ENCODE data around the gene CORO7. TPM values are rescaled to one million over a fixed set of nuclear protein-coding genes. Genes with fewer than 3 reads are reported as not detected.

The CORO7 gene
- total RNA-seq, 1 experiment from 2014 or later, result 42.1 TPM

DNA sequence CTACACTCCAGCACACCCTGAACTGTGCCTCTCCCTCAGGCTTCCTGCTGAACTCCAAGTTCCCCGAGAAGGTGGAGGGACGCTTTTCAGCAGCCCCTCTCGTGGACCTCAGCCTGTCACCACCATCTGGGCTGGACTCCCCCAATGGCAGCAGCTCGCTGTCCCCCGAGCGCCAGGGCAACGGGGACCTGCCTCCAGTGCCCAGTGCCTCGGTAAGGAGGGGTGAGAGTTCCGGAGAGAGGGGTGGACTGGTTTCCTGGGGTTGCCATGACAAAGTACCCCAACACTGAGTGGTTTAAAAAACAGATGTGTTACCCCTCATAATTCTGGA lies 83.1 kb downstream of the CORO7 start:
- ChIA-PET CTCF (interaction anchor here (0.6 kb wide), 1 partner anchor 171 kb away, joined by 4 read pairs; no protein-coding TSS in a partner anchor), POLR2A (ENCODE audit: unreplicated experiment) (no interaction called here)
- intact Hi-C loops (cut with micrococcal nuclease; ENCODE audit: unreplicated experiment), result no loop called here
- Histone ChIP-seq H3K9me3 (ENCODE audit: insufficient read depth, low read depth) (no peaks in the 10 kb centered on the region), H3K27ac (no peak overlapping the region), H3K4me2 (no peak overlapping the region), H3K27me3 (ENCODE audit: insufficient read depth, low read depth) (no peaks in the 10 kb centered on the region), H3F3A (ENCODE audit: insufficient read depth, low read depth) (peaks cover 14% of the 10 kb centered on the region; the same call in 1 of the 2 replicates), H3K79me2 (ENCODE audit: low read depth) (no peaks in the 10 kb centered on the region), H4K20me1 (ENCODE audit: insufficient read depth) (peaks cover 24% of the 10 kb centered on the region), H2AFZ (no peak overlapping the region), H3K9me2 (ENCODE audit: insufficient read depth) (no peaks in the 10 kb centered on the region), H3K4me1 (replicated peaks; ENCODE audit: insufficient read depth) (no peaks in the 10 kb centered on the region), H3K4me3 (no peak overlapping the region), H3K36me3 (ENCODE audit: low read depth) (no peaks in the 10 kb centered on the region)
- BruUV-seq (replicated peaks), result no TSS peak
- no peak for DNase-seq
- no peak for TF ChIP-seq EZH2 (IDR thresholded peaks at IDR 0.05; ENCODE audit: low read depth)
- TF ChIP-seq, protein P1, sequence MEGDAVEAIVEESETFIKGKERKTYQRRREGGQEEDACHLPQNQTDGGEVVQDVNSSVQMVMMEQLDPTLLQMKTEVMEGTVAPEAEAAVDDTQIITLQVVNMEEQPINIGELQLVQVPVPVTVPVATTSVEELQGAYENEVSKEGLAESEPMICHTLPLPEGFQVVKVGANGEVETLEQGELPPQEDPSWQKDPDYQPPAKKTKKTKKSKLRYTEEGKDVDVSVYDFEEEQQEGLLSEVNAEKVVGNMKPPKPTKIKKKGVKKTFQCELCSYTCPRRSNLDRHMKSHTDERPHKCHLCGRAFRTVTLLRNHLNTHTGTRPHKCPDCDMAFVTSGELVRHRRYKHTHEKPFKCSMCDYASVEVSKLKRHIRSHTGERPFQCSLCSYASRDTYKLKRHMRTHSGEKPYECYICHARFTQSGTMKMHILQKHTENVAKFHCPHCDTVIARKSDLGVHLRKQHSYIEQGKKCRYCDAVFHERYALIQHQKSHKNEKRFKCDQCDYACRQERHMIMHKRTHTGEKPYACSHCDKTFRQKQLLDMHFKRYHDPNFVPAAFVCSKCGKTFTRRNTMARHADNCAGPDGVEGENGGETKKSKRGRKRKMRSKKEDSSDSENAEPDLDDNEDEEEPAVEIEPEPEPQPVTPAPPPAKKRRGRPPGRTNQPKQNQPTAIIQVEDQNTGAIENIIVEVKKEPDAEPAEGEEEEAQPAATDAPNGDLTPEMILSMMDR (conservative IDR thresholded peaks at IDR 0.05), result no peak

DNA sequence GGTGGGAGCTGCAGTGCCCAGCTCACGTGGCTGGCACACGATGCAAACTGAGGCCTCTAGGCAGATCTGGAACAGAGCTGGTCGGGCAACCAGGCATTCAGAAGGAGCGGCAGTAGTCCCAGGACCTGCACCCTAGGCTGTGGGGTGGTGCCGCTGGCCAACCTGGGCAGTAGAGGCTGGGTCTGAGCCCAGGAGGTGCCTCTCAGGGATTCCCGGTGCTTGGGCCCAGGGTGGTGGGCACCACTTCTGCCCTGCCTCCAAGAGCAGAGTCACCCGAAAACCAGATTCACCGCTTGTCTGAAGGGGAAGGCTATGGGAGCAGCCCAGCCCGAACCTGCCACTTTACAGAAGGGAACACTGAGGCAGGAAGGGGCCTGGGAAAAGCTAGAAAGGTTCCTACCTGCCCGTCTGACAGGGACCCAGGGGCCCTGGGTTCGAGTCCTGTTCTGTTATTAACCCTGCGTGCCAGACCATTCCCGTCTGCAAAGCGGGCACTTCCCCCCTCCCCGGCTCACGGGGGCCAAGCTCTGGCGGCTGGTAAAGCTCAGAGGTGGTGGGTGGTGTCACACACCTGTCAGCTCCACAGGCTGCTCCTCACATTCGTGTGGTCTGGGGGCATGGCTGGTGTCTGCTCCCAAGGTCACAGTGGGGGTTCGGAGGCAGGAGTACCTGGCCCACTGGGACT lies 83.6 kb downstream of the CORO7 start:
- intact Hi-C loops (cut with micrococcal nuclease; ENCODE audit: unreplicated experiment), result no loop called here
- Histone ChIP-seq H3K27ac (no peak overlapping the region), H2AFZ (no peak overlapping the region)

DNA sequence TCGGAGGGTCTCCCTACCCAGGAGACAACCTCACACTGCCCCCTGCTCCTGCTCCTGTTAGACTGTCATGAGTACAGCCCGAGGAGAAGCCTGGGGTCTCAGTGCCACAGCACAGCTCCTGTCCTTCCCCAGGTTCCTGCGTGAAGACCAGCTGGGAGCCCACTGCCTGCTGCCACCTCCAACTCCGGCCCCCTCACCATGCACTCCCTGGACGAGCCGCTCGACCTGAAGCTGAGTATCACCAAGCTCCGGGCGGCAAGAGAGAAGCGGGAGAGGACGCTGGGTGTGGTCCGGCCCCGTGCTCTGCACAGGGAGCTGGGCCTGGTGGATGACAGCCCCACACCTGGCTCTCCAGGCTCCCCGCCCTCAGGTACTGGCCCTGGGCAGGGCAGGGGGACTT lies 84.3 kb downstream of the CORO7 start:
- intact Hi-C loops (cut with micrococcal nuclease; ENCODE audit: unreplicated experiment), result no loop called here
- Histone ChIP-seq H3K9me3 (ENCODE audit: insufficient read depth, low read depth) (no peaks in the 10 kb centered on the region), H3K79me2 (ENCODE audit: low read depth) (no peaks in the 10 kb centered on the region), H3K27me3 (ENCODE audit: insufficient read depth, low read depth) (no peaks in the 10 kb centered on the region), H3K4me1 (replicated peaks; ENCODE audit: insufficient read depth) (no peaks in the 10 kb centered on the region), H2AFZ (no peak overlapping the region), H3K4me2 (no peak overlapping the region), H3K27ac (no peak overlapping the region), H3K36me3 (ENCODE audit: low read depth) (no peaks in the 10 kb centered on the region), H4K20me1 (ENCODE audit: insufficient read depth) (peaks cover 24% of the 10 kb centered on the region), H3K9me2 (ENCODE audit: insufficient read depth) (no peaks in the 10 kb centered on the region), H3K4me3 (no peak overlapping the region), H3F3A (ENCODE audit: insufficient read depth, low read depth) (peaks cover 14% of the 10 kb centered on the region; the same call in 1 of the 2 replicates)
- no peak for DNase-seq
- ChIA-PET CTCF (no interaction called here), POLR2A (ENCODE audit: unreplicated experiment) (no interaction called here)
- no TSS peak for BruUV-seq (replicated peaks)
- TF ChIP-seq, protein P1 (conservative IDR thresholded peaks at IDR 0.05), result no peak
- no peak for TF ChIP-seq EZH2 (IDR thresholded peaks at IDR 0.05; ENCODE audit: low read depth)

More for the DNA sequence above, 83.6 kb downstream of the CORO7 start:
- H3F3A ChIP-seq (ENCODE audit: insufficient read depth, low read depth), result peaks cover 14% of the 10 kb centered on the region; the same call in 1 of the 2 replicates
- no peak for TF ChIP-seq EZH2 (IDR thresholded peaks at IDR 0.05; ENCODE audit: low read depth)
- TF ChIP-seq, protein P1 (conservative IDR thresholded peaks at IDR 0.05), result no peak
- POLR2A ChIA-PET (ENCODE audit: unreplicated experiment), result no interaction called here
- no peak for DNase-seq
- H3K4me2 ChIP-seq, result no peak overlapping the region
- no peaks in the 10 kb centered on the region for H3K9me3 ChIP-seq (ENCODE audit: insufficient read depth, low read depth)
- CTCF ChIA-PET, result interaction anchor here (0.6 kb wide), 1 partner anchor 171 kb away, joined by 4 read pairs; no protein-coding TSS in a partner anchor
- no peaks in the 10 kb centered on the region for H3K27me3 ChIP-seq (ENCODE audit: insufficient read depth, low read depth)
- H3K36me3 ChIP-seq (ENCODE audit: low read depth), result no peaks in the 10 kb centered on the region
- no peak overlapping the region for H3K4me3 ChIP-seq
- no peaks in the 10 kb centered on the region for H3K4me1 ChIP-seq (replicated peaks; ENCODE audit: insufficient read depth)
- H3K79me2 ChIP-seq (ENCODE audit: low read depth), result no peaks in the 10 kb centered on the region
- H4K20me1 ChIP-seq (ENCODE audit: insufficient read depth), result peaks cover 24% of the 10 kb centered on the region
- no peaks in the 10 kb centered on the region for H3K9me2 ChIP-seq (ENCODE audit: insufficient read depth)
- BruUV-seq (replicated peaks), result no TSS peak

All from PC-9 (cell line).